Activated T-cell treated with anti-CD3 and anti-CD28 coated beads, Interleukin-2, amount 50 U/mL, for 72 hours (primary cell): ENCODE results near the gene KCNMA1. TPM values are rescaled to one million over a fixed set of nuclear protein-coding genes. Genes with fewer than 3 reads are reported as not detected.

Experiments
- ATAC-seq, 2 donors: fragments of 150-1000 bp; cut with Tn5 transposase; replicated peaks in 1 of 2; 2 replicates each; pipeline ENCODE4 v1.10.0; 2021; ENCODE audit warnings: moderate library complexity in 2 of 2, mild to moderate bottlenecking in 1 of 2
- DNase-seq, 2 donors: peaks; one replicate each; pipeline ENCODE4 v3.0.0; 2021 to 2022; ENCODE audit warnings: mixed read lengths in 1 of 2
- H3K27ac Mint-ChIP-seq: one replicate; pipeline ENCODE4 v1.8.0; 2022; ENCODE audit warnings: mild to moderate bottlenecking, moderate library complexity, mixed read lengths
- H3K27me3 Mint-ChIP-seq: one replicate; pipeline ENCODE4 v1.8.0; 2022; ENCODE audit warnings: low read depth, mixed read lengths
- H3K36me3 Mint-ChIP-seq, 2 donors: one replicate each; pipeline ENCODE4 v1.8.0; 2022; ENCODE audit warnings: mixed read lengths in 2 of 2, mild to moderate bottlenecking in 1 of 2; ENCODE audit not compliant: insufficient read depth in 2 of 2
- H3K4me1 Mint-ChIP-seq: one replicate; pipeline ENCODE4 v1.8.0; 2022; ENCODE audit warnings: low read depth, mixed read lengths
- H3K4me3 Mint-ChIP-seq, 2 donors: one replicate each; pipeline ENCODE4 v1.8.0; 2022; ENCODE audit warnings: mild to moderate bottlenecking in 2 of 2, mixed read lengths in 2 of 2, moderate library complexity in 2 of 2
- H3K9me3 Mint-ChIP-seq, 2 donors: one replicate each; pipeline ENCODE4 v1.8.0; 2022; ENCODE audit warnings: mixed read lengths in 2 of 2
- total RNA-seq, 2 donors: library from RNA; stranded (reverse); gene quantifications; one replicate each; pipeline ENCODE4 v1.2.3, GENCODE V29; 2022

KCNMA1 gene
- total RNA-seq, 2 donors from 2014 or later, result 0.55 to 1.0 TPM

GRCh38 chr10:77244286-77244685 is 393.3 kb downstream of the KCNMA1 start:
- Mint-ChIP-seq H3K27ac (no peak overlapping the region), H3K4me1 (peaks cover 6% of the 10 kb centered on the region), H3K27me3 (no peaks in the 10 kb centered on the region), H3K36me3 (no peaks in the 10 kb centered on the region), H3K9me3 (no peaks in the 10 kb centered on the region), H3K4me3 (no peak overlapping the region)
- no peak for DNase-seq
- no peak for ATAC-seq

GRCh38 chr10:77241350-77241725 is 396.3 kb downstream of the KCNMA1 start:
- Mint-ChIP-seq H3K4me1 (peaks cover 6% of the 10 kb centered on the region), H3K9me3 (no peaks in the 10 kb centered on the region), H3K27ac (no peak overlapping the region), H3K36me3 (no peaks in the 10 kb centered on the region), H3K4me3 (no peak overlapping the region), H3K27me3 (no peaks in the 10 kb centered on the region)
- DNase-seq (no peak), ATAC-seq (no peak)

- H3K27ac Mint-ChIP-seq, result no peak overlapping the region
- DNase-seq (no peak), ATAC-seq (no peak)
- H3K27me3 Mint-ChIP-seq, result no peaks in the 10 kb centered on the region
- no peaks in the 10 kb centered on the region for H3K9me3 Mint-ChIP-seq
- H3K36me3 Mint-ChIP-seq, result no peaks in the 10 kb centered on the region
- H3K4me1 Mint-ChIP-seq, result peaks cover 6% of the 10 kb centered on the region
- H3K4me3 Mint-ChIP-seq, result no peak overlapping the region
Measured at GRCh38 chr10:77240706-77241349, 396.8 kb downstream of the KCNMA1 start.

GRCh38 chr10:77240041-77240652 is 397.5 kb downstream of the KCNMA1 start:
- H3K4me1 Mint-ChIP-seq, result peaks cover 6% of the 10 kb centered on the region
- H3K9me3 Mint-ChIP-seq, result no peaks in the 10 kb centered on the region
- H3K36me3 Mint-ChIP-seq, result no peaks in the 10 kb centered on the region
- ATAC-seq (no peak), DNase-seq (no peak)
- H3K27me3 Mint-ChIP-seq, result no peaks in the 10 kb centered on the region
- no peak overlapping the region for H3K27ac Mint-ChIP-seq
- no peak overlapping the region for H3K4me3 Mint-ChIP-seq

- Mint-ChIP-seq H3K36me3 (no peaks in the 10 kb centered on the region), H3K4me3 (no peak overlapping the region), H3K4me1 (no peaks in the 10 kb centered on the region), H3K27ac (no peak overlapping the region), H3K27me3 (no peaks in the 10 kb centered on the region), H3K9me3 (no peaks in the 10 kb centered on the region)
- ATAC-seq, result no peak
- DNase-seq, result no peak
Measured at GRCh38 chr10:77237120-77237519, 400.5 kb downstream of the KCNMA1 start.

GRCh38 chr10:77236700-77237099 is 400.9 kb downstream of the KCNMA1 start:
- ATAC-seq, result no peak

GRCh38 chr10:77236029-77236428 is 401.6 kb downstream of the KCNMA1 start:
- no peak for DNase-seq
- Mint-ChIP-seq H3K36me3 (no peaks in the 10 kb centered on the region), H3K9me3 (no peaks in the 10 kb centered on the region), H3K27ac (no peak overlapping the region), H3K27me3 (no peaks in the 10 kb centered on the region), H3K4me3 (no peak overlapping the region), H3K4me1 (no peaks in the 10 kb centered on the region)
- no peak for ATAC-seq

More at GRCh38 chr10:77236700-77237099, 400.9 kb downstream of the KCNMA1 start:
- Mint-ChIP-seq H3K4me3 (no peak overlapping the region), H3K4me1 (no peaks in the 10 kb centered on the region), H3K9me3 (no peaks in the 10 kb centered on the region), H3K36me3 (no peaks in the 10 kb centered on the region), H3K27ac (no peak overlapping the region), H3K27me3 (no peaks in the 10 kb centered on the region)
- no peak for DNase-seq

GRCh38 chr10:77234599-77234998 is 403.0 kb downstream of the KCNMA1 start:
- Mint-ChIP-seq H3K9me3 (no peaks in the 10 kb centered on the region), H3K4me3 (no peak overlapping the region)
- ATAC-seq, result no peak

GRCh38 chr10:77233466-77233865 is 404.1 kb downstream of the KCNMA1 start:
- no peak overlapping the region for H3K4me3 Mint-ChIP-seq
- no peak for ATAC-seq

More at GRCh38 chr10:77234599-77234998, 403.0 kb downstream of the KCNMA1 start:
- Mint-ChIP-seq H3K4me1 (no peaks in the 10 kb centered on the region), H3K36me3 (no peaks in the 10 kb centered on the region), H3K27me3 (peaks cover 10% of the 10 kb centered on the region), H3K27ac (no peak overlapping the region)
- DNase-seq, result no peak

GRCh38 chr10:77231884-77232610 is 405.6 kb downstream of the KCNMA1 start:
- peaks cover 10% of the 10 kb centered on the region for H3K27me3 Mint-ChIP-seq
- no peaks in the 10 kb centered on the region for H3K36me3 Mint-ChIP-seq
- DNase-seq (no peak), ATAC-seq (no peak)
- no peak overlapping the region for H3K27ac Mint-ChIP-seq
- no peak overlapping the region for H3K4me3 Mint-ChIP-seq
- no peaks in the 10 kb centered on the region for H3K9me3 Mint-ChIP-seq
- no peaks in the 10 kb centered on the region for H3K4me1 Mint-ChIP-seq

More at GRCh38 chr10:77233466-77233865, 404.1 kb downstream of the KCNMA1 start:
- DNase-seq, result no peak
- Mint-ChIP-seq H3K27ac (no peak overlapping the region), H3K9me3 (no peaks in the 10 kb centered on the region), H3K4me1 (no peaks in the 10 kb centered on the region), H3K36me3 (no peaks in the 10 kb centered on the region), H3K27me3 (peaks cover 10% of the 10 kb centered on the region)

GRCh38 chr10:77231375-77231774 is 406.2 kb downstream of the KCNMA1 start:
- H3K27ac Mint-ChIP-seq, result no peak overlapping the region
- ATAC-seq (no peak), DNase-seq (no peak)
- H3K36me3 Mint-ChIP-seq, result no peaks in the 10 kb centered on the region
- H3K9me3 Mint-ChIP-seq, result no peaks in the 10 kb centered on the region
- H3K27me3 Mint-ChIP-seq, result peaks cover 10% of the 10 kb centered on the region
- no peak overlapping the region for H3K4me3 Mint-ChIP-seq
- no peaks in the 10 kb centered on the region for H3K4me1 Mint-ChIP-seq

GRCh38 chr10:77230194-77230593 is 407.4 kb downstream of the KCNMA1 start:
- no peak for DNase-seq
- H3K4me3 Mint-ChIP-seq, result no peak overlapping the region
- peaks cover 5% of the 10 kb centered on the region for H3K4me1 Mint-ChIP-seq
- no peaks in the 10 kb centered on the region for H3K36me3 Mint-ChIP-seq
- H3K27me3 Mint-ChIP-seq, result peaks cover 10% of the 10 kb centered on the region
- no peaks in the 10 kb centered on the region for H3K9me3 Mint-ChIP-seq
- H3K27ac Mint-ChIP-seq, result no peak overlapping the region
- ATAC-seq, result no peak

GRCh38 chr10:77229704-77230103 is 407.9 kb downstream of the KCNMA1 start:
- no peaks in the 10 kb centered on the region for H3K36me3 Mint-ChIP-seq
- DNase-seq, result no peak
- H3K27ac Mint-ChIP-seq, result no peak overlapping the region
- ATAC-seq, result no peak
- H3K27me3 Mint-ChIP-seq, result peaks cover 10% of the 10 kb centered on the region
- H3K4me3 Mint-ChIP-seq, result no peak overlapping the region
- H3K9me3 Mint-ChIP-seq, result no peaks in the 10 kb centered on the region
- peaks cover 6% of the 10 kb centered on the region for H3K4me1 Mint-ChIP-seq
